Hepatocyte (in vitro differentiated cells): ENCODE data around the gene PIN1. TPM values are rescaled to one million over a fixed set of nuclear protein-coding genes. Genes with fewer than 3 reads are reported as not detected.
"Not testable (repeated sequence)": the region's sequence is repeated elsewhere in the genome, so short reads cannot be mapped to it uniquely, and the experiment has no call there.

Source experiments
- DNase-seq: peaks from one replicate; pipeline ENCODE4 v3.0.0-alpha.2; 2016; ENCODE audit warnings: low spot score
- H2AFZ ChIP-seq: fragments of 200-600 bp; sonication (generic); 2 replicates; pipeline ENCODE4 v1.6.0; 2016; ENCODE audit warnings: antibody characterized with exemption, mild to moderate bottlenecking
- H3K27ac ChIP-seq: fragments of 200-600 bp; sonication (generic); 2 replicates; pipeline ENCODE4 v1.5.1; 2016; ENCODE audit warnings: mild to moderate bottlenecking
- H3K27me3 ChIP-seq: fragments of 200-600 bp; sonication (generic); 2 replicates; pipeline ENCODE4 v1.6.1; 2016
- H3K36me3 ChIP-seq: fragments of 200-600 bp; sonication (generic); replicated peaks from 2 replicates; pipeline ENCODE4 v1.5.1; 2016; ENCODE audit warnings: low read depth; ENCODE audit not compliant: insufficient read depth
- H3K4me1 ChIP-seq: fragments of 200-600 bp; sonication (generic); 2 replicates; pipeline ENCODE4 v1.5.1; 2016; ENCODE audit warnings: mild to moderate bottlenecking, moderate library complexity; ENCODE audit not compliant: insufficient read depth
- H3K4me2 ChIP-seq: fragments of 200-600 bp; sonication (generic); 2 replicates; pipeline ENCODE4 v1.6.0; 2016
- H3K4me3 ChIP-seq: fragments of 200-600 bp; sonication (generic); 2 replicates; pipeline ENCODE4 v1.5.1; 2016; ENCODE audit warnings: mild to moderate bottlenecking
- H3K79me2 ChIP-seq: fragments of 200-600 bp; sonication (generic); 2 replicates; pipeline ENCODE4 v1.6.0; 2017; ENCODE audit warnings: mild to moderate bottlenecking
- H3K9me2 ChIP-seq: fragments of 200-600 bp; sonication (generic); replicated peaks from 2 replicates; pipeline ENCODE4 v1.6.0; 2017; ENCODE audit warnings: mild to moderate bottlenecking; ENCODE audit not compliant: insufficient read depth
- H3K9me3 ChIP-seq: fragments of 200-600 bp; sonication (generic); 2 replicates; pipeline ENCODE4 v1.5.1; 2016; ENCODE audit warnings: low read depth, mild to moderate bottlenecking
- H4K20me1 ChIP-seq: fragments of 200-600 bp; sonication (generic); 2 replicates; pipeline ENCODE4 v1.6.0; 2016; ENCODE audit warnings: mild to moderate bottlenecking; ENCODE audit not compliant: insufficient read depth, poor library complexity, severe bottlenecking
- CTCF ChIP-seq: fragments of 200-600 bp; sonication (generic); IDR thresholded peaks from 2 replicates; pipeline ENCODE4 v1.5.1; 2016; ENCODE audit warnings: antibody characterized with exemption, mild to moderate bottlenecking; ENCODE audit not compliant: poor library complexity
- EZH2 ChIP-seq: fragments of 200-600 bp; sonication (generic); IDR thresholded peaks from 2 replicates; pipeline ENCODE4 v1.6.1; 2016; ENCODE audit warnings: antibody characterized with exemption, mild to moderate bottlenecking, borderline replicate concordance
- EZH2phosphoT487 ChIP-seq: fragments of 200-600 bp; sonication (generic); IDR thresholded peaks from one replicate; pipeline ENCODE4 v1.6.1; 2018; ENCODE audit warnings: antibody characterized with exemption, mild to moderate bottlenecking, low read depth, moderate library complexity; ENCODE audit not compliant: unreplicated experiment, severe bottlenecking
- WGBS: methylation state at CpG from one replicate; pipeline ENCODE4 v1.1.6; 2016; ENCODE audit warnings: low lambda C conversion rate; ENCODE audit errors: missing lambda C conversion rate; 5-methylcytosine and 5-hydroxymethylcytosine counted together
- polyA plus RNA-seq: library from polyadenylated mRNA; unstranded; fragments of >200 nt; fragmentation: Nextera tagmentation; extraction: Ambion mirVana; gene quantifications from 2 replicates; pipeline ENCODE4 v1.2.1, GENCODE V29; 2016
- total RNA-seq: library from RNA; depleted of rRNA; stranded (reverse); fragments of >200 nt; gene quantifications from 2 replicates; pipeline ENCODE4 v1.2.3, GENCODE V29; 2014

The PIN1 gene
- total and polyA plus RNA-seq, 2 experiments from 2014 or later: 62.1 to 123 TPM

GRCh38 chr19:9786819-9787218 is 48.3 kb upstream of the PIN1 start:
- 93% methylated on average over 7 of the region's 8 CpGs for WGBS
- H3K36me3 ChIP-seq: no peaks in the 10 kb centered on the region
- H3K27me3 ChIP-seq: no peaks in the 10 kb centered on the region
- no peak overlapping the region for H3K4me3 ChIP-seq
- TF ChIP-seq EZH2: no peak
- TF ChIP-seq EZH2phosphoT487: no peak
- no peak for TF ChIP-seq CTCF
- H3K4me1 ChIP-seq: peaks cover 37% of the 10 kb centered on the region
- peaks cover 21% of the 10 kb centered on the region for H3K79me2 ChIP-seq
- H2AFZ ChIP-seq: peak overlapping the region; percentile 57
- H3K9me2 ChIP-seq: no peaks in the 10 kb centered on the region
- no peaks in the 10 kb centered on the region for H4K20me1 ChIP-seq
- no peak for DNase-seq
- H3K9me3 ChIP-seq: no peaks in the 10 kb centered on the region
- H3K27ac ChIP-seq: peak overlapping the region; percentile 97
- H3K4me2 ChIP-seq: peak overlapping the region; percentile 69

DNA sequence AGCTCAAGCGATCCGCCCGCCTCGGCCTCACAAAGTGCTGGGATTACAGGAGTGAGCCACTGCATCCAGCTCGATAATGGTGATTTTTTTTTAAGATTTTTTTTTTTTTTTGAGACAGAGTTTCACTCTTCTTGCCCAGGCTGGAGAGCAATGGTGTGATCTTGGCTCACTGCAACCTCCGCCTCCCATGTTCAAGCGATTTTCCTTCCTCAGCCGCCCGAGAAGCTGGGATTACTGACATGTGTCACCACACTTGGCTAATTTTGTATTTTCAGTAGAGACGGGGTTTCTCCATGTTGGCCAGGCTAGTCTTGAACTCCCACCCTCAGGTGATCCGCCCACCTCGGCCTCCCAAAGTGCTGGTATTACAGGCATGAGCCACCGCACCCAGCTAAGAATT is 46.5 kb upstream of the PIN1 start:
- not testable (repeated sequence) for H3K36me3 ChIP-seq, DNase-seq, H3K4me3 ChIP-seq, H3K79me2 ChIP-seq, H4K20me1 ChIP-seq, H2AFZ ChIP-seq, H3K9me2 ChIP-seq, H3K27me3 ChIP-seq, H3K9me3 ChIP-seq
- peak overlapping the region; percentile 69 for H3K4me2 ChIP-seq
- WGBS: 95% methylated on average over 13 of the region's 13 CpGs
- H3K27ac ChIP-seq: peak overlapping the region; percentile 95
- peaks cover 27% of the 10 kb centered on the region for H3K4me1 ChIP-seq

- Histone ChIP-seq H3K27ac (peak overlapping the region; percentile 95), H3K9me3 (no peaks in the 10 kb centered on the region), H3K4me2 (peak overlapping the region; percentile 69), H3K27me3 (no peaks in the 10 kb centered on the region), H3K4me3 (no peak overlapping the region), H3K79me2 (peaks cover 5% of the 10 kb centered on the region), H2AFZ (peak overlapping the region; percentile 27), H3K36me3 (no peaks in the 10 kb centered on the region), H3K4me1 (peaks cover 22% of the 10 kb centered on the region), H4K20me1 (no peaks in the 10 kb centered on the region), H3K9me2 (no peaks in the 10 kb centered on the region)
- peak; percentile 55 for DNase-seq
- TF ChIP-seq CTCF (no peak), EZH2phosphoT487 (no peak)
- 78% methylated on average over 11 of the region's 11 CpGs for WGBS
Measured at GRCh38 chr19:9789066-9789465, 46.1 kb upstream of the PIN1 start.

- H3K36me3 ChIP-seq, H3K27me3 ChIP-seq, H3K4me3 ChIP-seq, H3K9me2 ChIP-seq, H3K9me3 ChIP-seq, H4K20me1 ChIP-seq, H3K79me2 ChIP-seq: not testable (repeated sequence)
- H3K27ac ChIP-seq: peak overlapping the region; percentile 95
- peak; percentile 57 for DNase-seq
- H2AFZ ChIP-seq: peak overlapping the region; percentile 27
- peaks cover 17% of the 10 kb centered on the region for H3K4me1 ChIP-seq
- 20% methylated on average over 5 of the region's 5 CpGs for WGBS
- peak overlapping the region; percentile 69 for H3K4me2 ChIP-seq
Measured at GRCh38 chr19:9789579-9789978, 45.5 kb upstream of the PIN1 start.

- 77% methylated on average over 6 of the region's 6 CpGs for WGBS
- H3K27me3 ChIP-seq, H3K36me3 ChIP-seq, H4K20me1 ChIP-seq, H3K9me2 ChIP-seq, H3K4me3 ChIP-seq, H3K79me2 ChIP-seq, H2AFZ ChIP-seq, H3K9me3 ChIP-seq: not testable (repeated sequence)
- Histone ChIP-seq H3K4me1 (peaks cover 16% of the 10 kb centered on the region), H3K4me2 (peak overlapping the region; percentile 69), H3K27ac (peak overlapping the region; percentile 95)
- DNase-seq: peak; percentile 30
Measured at GRCh38 chr19:9791073-9791367, 44.1 kb upstream of the PIN1 start.
